T47D (cell line): ENCODE measurements around the gene RAB23.

Experiments
- DNase-seq, 2 experiments: peaks; one replicate each; pipeline versions ENCODE4 v3.0.0 to v3.0.0-alpha.2; 2011 to 2012; ENCODE audit warnings: low read depth in 1 of 2, low spot score in 1 of 2
- JUND ChIP-seq: IDR thresholded peaks from 2 replicates; pipeline ENCODE4 v1.6.1; 2012; ENCODE audit warnings: low read depth
- in situ Hi-C: cut with HindIII; loops from 2 replicates; pipeline ENCODE4 v1.10.0; 2016; ENCODE audit warnings: low sequenced_read_pairs, low pct_unique_long_range_greater_than_20kb

Gene RAB23

GRCh38 chr6:57198926-57199636 is 23.0 kb downstream of the RAB23 start:
- no peak for TF ChIP-seq JUND
- in situ Hi-C loops, result no loop called here
- peak in 1 of 2 experiments; percentile 47 for DNase-seq

GRCh38 chr6:57195457-57195856 is 26.6 kb downstream of the RAB23 start:
- TF ChIP-seq JUND, result no peak
- in situ Hi-C loops, result no loop called here
- DNase-seq, result no peak

GRCh38 chr6:57193177-57193576 is 28.9 kb downstream of the RAB23 start:
- in situ Hi-C loops, result no loop called here
- TF ChIP-seq JUND, result no peak
- DNase-seq, result no peak

GRCh38 chr6:57190140-57190539 is 32.0 kb downstream of the RAB23 start:
- DNase-seq, result peak in 1 of 2 experiments; percentile 54
- in situ Hi-C loops, result no loop called here
- no peak for TF ChIP-seq JUND

- DNase-seq, result no peak
- TF ChIP-seq JUND, result no peak
- in situ Hi-C loops, result no loop called here
Observed at GRCh38 chr6:57183336-57183735, 38.8 kb downstream of the RAB23 start.

- in situ Hi-C loops, result no loop called here
- DNase-seq, result no peak
Observed at GRCh38 chr6:57182017-57182432, 40.1 kb downstream of the RAB23 start.

GRCh38 chr6:57180596-57180995 is 41.5 kb downstream of the RAB23 start:
- no peak for TF ChIP-seq JUND
- DNase-seq, result no peak
- in situ Hi-C loops, result no loop called here

More at GRCh38 chr6:57182017-57182432, 40.1 kb downstream of the RAB23 start:
- no peak for TF ChIP-seq JUND

GRCh38 chr6:57177545-57178265 is 44.4 kb downstream of the RAB23 start:
- no peak for DNase-seq
- TF ChIP-seq JUND, result no peak
- in situ Hi-C loops, result no loop called here

- in situ Hi-C loops, result no loop called here
- no peak for DNase-seq
- no peak for TF ChIP-seq JUND
Observed at GRCh38 chr6:57174511-57174907, 47.6 kb downstream of the RAB23 start.

GRCh38 chr6:57173886-57174510 is 48.1 kb downstream of the RAB23 start:
- in situ Hi-C loops, result no loop called here
- TF ChIP-seq JUND, result no peak
- DNase-seq, result no peak

- no peak for TF ChIP-seq JUND
- DNase-seq, result peak in 1 of 2 experiments; percentile 5
- in situ Hi-C loops, result no loop called here
Observed at GRCh38 chr6:57173056-57173885, 48.8 kb downstream of the RAB23 start.
